ENCODE results near the gene CA5A. TPM values are rescaled to one million over a fixed set of nuclear protein-coding genes. Genes with fewer than 3 reads are reported as not detected.

CA5A gene
- total and polyA plus RNA-seq, 11 donors, result 0.08 to 0.44 (median 0.25) TPM; not detected in 8

GRCh38 chr16:87971933-87972332 is 35.6 kb upstream of the CA5A start:
- Histone ChIP-seq H3K9me3 (peaks cover 0 to 22% (median 8%) of the 10 kb centered on the region in 12 donors), H3K27me3 (no peaks in the 10 kb centered on the region), H3K4me3 (no peak overlapping the region), H3K27ac (no peak overlapping the region), H3K4me1 (peaks cover 0 to 9% (median 3%) of the 10 kb centered on the region in 12 donors), H3K36me3 (peaks cover 0 to 8% (median 0%) of the 10 kb centered on the region in 9 donors)
- intact Hi-C loops (cut with DNase I), result no loop called here
- no peak for TF ChIP-seq POLR2A (IDR thresholded peaks at IDR 0.05)
- TF ChIP-seq, protein P1, sequence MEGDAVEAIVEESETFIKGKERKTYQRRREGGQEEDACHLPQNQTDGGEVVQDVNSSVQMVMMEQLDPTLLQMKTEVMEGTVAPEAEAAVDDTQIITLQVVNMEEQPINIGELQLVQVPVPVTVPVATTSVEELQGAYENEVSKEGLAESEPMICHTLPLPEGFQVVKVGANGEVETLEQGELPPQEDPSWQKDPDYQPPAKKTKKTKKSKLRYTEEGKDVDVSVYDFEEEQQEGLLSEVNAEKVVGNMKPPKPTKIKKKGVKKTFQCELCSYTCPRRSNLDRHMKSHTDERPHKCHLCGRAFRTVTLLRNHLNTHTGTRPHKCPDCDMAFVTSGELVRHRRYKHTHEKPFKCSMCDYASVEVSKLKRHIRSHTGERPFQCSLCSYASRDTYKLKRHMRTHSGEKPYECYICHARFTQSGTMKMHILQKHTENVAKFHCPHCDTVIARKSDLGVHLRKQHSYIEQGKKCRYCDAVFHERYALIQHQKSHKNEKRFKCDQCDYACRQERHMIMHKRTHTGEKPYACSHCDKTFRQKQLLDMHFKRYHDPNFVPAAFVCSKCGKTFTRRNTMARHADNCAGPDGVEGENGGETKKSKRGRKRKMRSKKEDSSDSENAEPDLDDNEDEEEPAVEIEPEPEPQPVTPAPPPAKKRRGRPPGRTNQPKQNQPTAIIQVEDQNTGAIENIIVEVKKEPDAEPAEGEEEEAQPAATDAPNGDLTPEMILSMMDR (IDR thresholded peaks at IDR 0.05), result no peak
- no peak for DNase-seq
- ATAC-seq, result no peak
- WGBS, 4 donors, result 96 to 100% (median 100%) methylated on average over 2 of the region's 2 CpGs

- no peak overlapping the region for H3K4me3 ChIP-seq
- ATAC-seq (no peak), DNase-seq (no peak)
- H3K27me3 ChIP-seq, result no peaks in the 10 kb centered on the region
- H3K9me3 ChIP-seq, result peaks cover 0 to 22% (median 8%) of the 10 kb centered on the region in 12 donors
- 58 to 83% (median 76%) methylated on average over 3 of the region's 3 CpGs for WGBS, 4 donors
- H3K36me3 ChIP-seq, result peaks cover 0 to 7% (median 0%) of the 10 kb centered on the region in 9 donors
- H3K4me1 ChIP-seq, result peaks cover 0 to 20% (median 16%) of the 10 kb centered on the region in 12 donors
- intact Hi-C loops (cut with DNase I), result no loop called here
- no peak for TF ChIP-seq POLR2A (IDR thresholded peaks at IDR 0.05)
- no peak overlapping the region for H3K27ac ChIP-seq
These were observed 33.9 kb upstream of the CA5A start for GRCh38 chr16:87970186-87970585.

DNA sequence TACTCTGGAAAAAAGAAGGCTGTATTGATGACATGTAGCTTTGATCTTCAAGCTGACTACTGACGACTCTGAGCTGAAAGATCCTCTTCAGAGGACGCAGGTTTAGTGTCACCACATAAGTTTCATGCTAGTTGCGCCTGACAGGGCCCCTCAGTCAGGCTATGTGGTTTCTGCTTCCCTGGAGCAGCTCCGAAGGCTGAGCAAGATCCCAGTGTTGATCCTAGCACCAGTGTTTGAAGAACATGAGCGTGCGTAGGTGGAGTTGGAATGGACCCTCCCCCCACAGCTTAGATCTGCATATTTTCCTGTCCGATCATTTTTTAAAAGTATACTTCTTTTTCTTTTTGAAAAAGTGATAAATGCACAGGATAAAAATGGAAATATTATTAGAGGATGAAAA is 32.2 kb upstream of the CA5A start:
- no peak for ATAC-seq
- H3K36me3 ChIP-seq, result peaks cover 0 to 3% (median 0%) of the 10 kb centered on the region in 9 donors

GRCh38 chr16:87966685-87967185 is 30.4 kb upstream of the CA5A start:
- Histone ChIP-seq H3K36me3 (peaks cover 0 to 3% (median 0%) of the 10 kb centered on the region in 9 donors), H3K27ac (peak overlapping the region; percentile 27 to 91 (median 74)), H3K4me1 (peaks cover 6 to 45% (median 36%) of the 10 kb centered on the region in 12 donors), H3K27me3 (no peaks in the 10 kb centered on the region), H3K4me3 (peak overlapping the region in 9 of 12 donors; percentile 5 to 44 (median 31)), H3K9me3 (peaks cover 0 to 8% (median 4%) of the 10 kb centered on the region in 12 donors)
- 27 to 45% (median 33%) methylated on average over 14 of the region's 14 CpGs for WGBS, 4 donors
- DNase-seq, result peak in 2 of 5 donors; percentile 35 to 46
- no peak for TF ChIP-seq POLR2A (IDR thresholded peaks at IDR 0.05)
- TF ChIP-seq, protein P1 (IDR thresholded peaks at IDR 0.05), result no peak
- peak in 3 of 4 donors; percentile 22 to 56 (median 41) for ATAC-seq
- intact Hi-C loops (cut with DNase I), result loop anchor here in 1 of 10 donors (10.0 kb wide), 1 partner anchor 568 kb away; no protein-coding TSS in a partner anchor

More for the DNA sequence above, 32.2 kb upstream of the CA5A start:
- no peak overlapping the region for H3K4me3 ChIP-seq
- peaks cover 0 to 22% (median 8%) of the 10 kb centered on the region in 12 donors for H3K9me3 ChIP-seq
- no peaks in the 10 kb centered on the region for H3K27me3 ChIP-seq
- peak in 1 of 5 donors; percentile 11 for DNase-seq
- H3K27ac ChIP-seq, result no peak overlapping the region
- WGBS, 4 donors, result 89 to 90% (median 89%) methylated on average over 7 of the region's 7 CpGs
- H3K4me1 ChIP-seq, result peaks cover 3 to 37% (median 29%) of the 10 kb centered on the region in 12 donors
- TF ChIP-seq, protein P1 (IDR thresholded peaks at IDR 0.05), result no peak
- no peak for TF ChIP-seq POLR2A (IDR thresholded peaks at IDR 0.05)
- intact Hi-C loops (cut with DNase I), result loop anchor here in 1 of 10 donors (10.0 kb wide), 1 partner anchor 566 kb away; no protein-coding TSS in a partner anchor

All from heart left ventricle (tissue), 16 donors.